SKM-1 (cell line): Measurements from ENCODE around the gene APOL5.

ENCODE experiments used
- DNase-seq: peaks from one replicate; lab custom pipeline; 2025; ENCODE audit not compliant: unreplicated experiment; lab: John Stamatoyannopoulos, UW

APOL5 gene

GRCh38 chr22:35739931-35740380 is 22.3 kb downstream of the APOL5 start:
- no peak for DNase-seq

GRCh38 chr22:35740616-35741015 is 22.9 kb downstream of the APOL5 start:
- DNase-seq, result no peak

- DNase-seq, result no peak
Observed at GRCh38 chr22:35742342-35743100, 24.8 kb downstream of the APOL5 start.

GRCh38 chr22:35743326-35743860 is 25.7 kb downstream of the APOL5 start:
- DNase-seq, result no peak

GRCh38 chr22:35746248-35746647 is 28.6 kb downstream of the APOL5 start:
- no peak for DNase-seq

GRCh38 chr22:35746946-35747703 is 29.5 kb downstream of the APOL5 start:
- no peak for DNase-seq

DNA sequence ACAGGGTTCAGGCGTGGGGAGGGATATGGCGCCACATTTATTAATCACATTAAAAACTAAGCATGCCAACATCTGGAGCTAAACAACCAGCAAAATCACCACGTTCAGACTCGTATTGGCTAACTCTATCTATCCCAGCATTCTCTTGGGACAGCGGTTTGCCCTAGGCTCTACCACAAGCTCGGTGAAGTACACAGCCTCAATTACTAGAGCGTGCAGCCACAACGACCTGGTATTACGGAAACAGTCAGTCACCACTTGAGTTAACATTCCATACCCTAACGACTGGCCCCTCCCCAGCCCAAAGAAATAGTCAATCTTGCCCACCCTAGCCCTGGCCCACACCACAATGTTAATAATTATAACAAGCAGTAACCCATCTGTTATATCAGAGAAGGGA is 32.1 kb downstream of the APOL5 start:
- no peak for DNase-seq

DNA sequence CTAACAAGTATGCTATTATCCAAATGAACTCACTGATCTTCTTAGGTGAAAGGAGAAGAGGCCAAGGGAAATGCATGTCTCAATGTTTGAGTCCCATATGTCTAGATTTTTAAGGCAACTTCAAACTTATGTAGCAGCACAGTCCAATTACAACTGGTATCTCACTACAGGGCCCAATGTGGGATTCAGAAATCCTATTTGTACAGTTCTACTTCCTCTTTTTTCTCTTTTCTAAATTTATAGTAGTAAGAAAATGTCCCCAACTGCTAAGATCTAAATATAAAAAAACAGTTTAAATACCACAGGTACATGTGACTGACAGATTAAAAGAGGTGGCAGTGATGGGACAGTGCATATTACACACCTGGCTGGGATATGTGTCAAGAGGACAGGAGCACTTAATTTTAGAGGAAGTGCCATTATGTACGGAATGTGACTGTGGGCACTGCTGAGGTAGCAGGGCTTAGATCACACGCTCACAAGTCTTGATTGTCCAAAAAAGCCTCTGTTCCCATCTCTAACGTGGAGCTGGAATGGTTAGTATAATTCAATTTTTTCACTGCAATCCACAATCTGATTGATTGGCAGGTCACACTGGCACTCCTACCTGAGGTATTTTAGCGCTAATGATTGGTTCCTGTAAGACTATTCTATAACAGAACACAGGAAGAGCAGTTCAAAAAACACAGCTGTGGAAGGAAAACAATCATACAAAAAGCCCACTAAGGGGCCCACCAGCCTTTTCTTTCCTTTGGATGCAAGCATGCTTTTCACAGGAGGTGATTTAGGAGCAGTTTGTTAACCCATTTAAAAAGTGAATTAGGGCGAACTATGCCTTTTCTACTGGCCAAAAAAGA is 34.6 kb downstream of the APOL5 start:
- DNase-seq, result no peak

DNA sequence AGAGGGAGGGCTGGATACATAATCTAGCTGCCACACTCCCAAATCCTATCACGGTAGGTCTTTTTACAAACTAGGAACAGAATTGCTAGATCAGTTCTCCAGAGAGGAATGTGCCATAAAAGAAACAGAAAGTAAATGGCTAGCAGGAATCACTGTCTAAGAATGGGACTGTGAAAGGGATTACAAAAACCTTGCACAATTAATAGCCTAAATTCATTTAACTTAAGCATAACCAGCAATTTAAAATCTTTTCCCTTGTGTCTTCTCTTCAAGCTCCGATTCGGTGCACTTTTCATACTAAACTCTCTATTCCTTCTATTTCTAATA is 35.2 kb downstream of the APOL5 start:
- DNase-seq, result no peak

- DNase-seq, result no peak
Observed at GRCh38 chr22:35754761-35755160, 37.1 kb downstream of the APOL5 start.

- no peak for DNase-seq
Observed at GRCh38 chr22:35756722-35757121, 39.0 kb downstream of the APOL5 start.

DNA sequence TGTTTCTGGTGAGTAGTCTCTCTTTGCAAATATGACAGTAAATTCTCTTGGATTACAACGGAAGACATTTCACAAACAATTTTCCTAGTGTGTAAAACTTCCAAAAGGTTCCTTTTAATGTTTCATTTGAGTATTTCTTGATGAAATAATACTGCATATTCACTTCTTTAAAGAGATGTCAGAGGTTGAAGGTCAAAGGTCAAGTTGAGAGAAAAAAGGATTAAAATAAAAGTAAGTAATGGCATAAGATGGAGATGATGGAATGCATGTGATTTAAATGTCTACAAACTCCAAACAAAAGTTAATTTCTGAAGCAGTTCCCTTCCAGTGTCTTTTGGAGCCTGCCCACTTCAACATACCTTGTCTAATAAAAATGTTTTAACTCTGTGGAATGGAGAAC is 40.7 kb downstream of the APOL5 start:
- no peak for DNase-seq

GRCh38 chr22:35761037-35761436 is 43.4 kb downstream of the APOL5 start:
- no peak for DNase-seq

- DNase-seq, result no peak
Observed at GRCh38 chr22:35766654-35767580, 49.2 kb downstream of the APOL5 start.

- DNase-seq, result no peak
Observed at GRCh38 chr22:35769974-35770373, 52.3 kb downstream of the APOL5 start.

DNA sequence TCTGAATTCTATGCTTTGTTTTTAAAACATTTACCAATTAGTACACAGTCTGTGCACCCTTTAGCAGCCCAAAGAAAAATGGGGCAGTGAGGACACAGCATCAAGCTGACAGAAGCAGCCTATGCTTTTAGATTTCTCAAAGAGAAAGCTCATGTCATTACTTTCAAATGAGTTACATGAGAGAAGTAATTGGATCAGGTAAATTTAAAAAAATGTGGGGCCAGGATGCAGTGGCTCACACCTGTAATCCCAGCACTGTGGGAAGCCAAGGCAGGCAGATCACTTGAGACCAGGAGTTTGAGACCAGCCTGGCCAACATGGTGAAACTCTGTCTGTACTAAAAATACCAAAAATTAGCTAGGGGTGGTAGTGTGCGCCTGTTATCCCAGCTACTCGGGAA is 57.7 kb downstream of the APOL5 start:
- DNase-seq, result no peak

DNA sequence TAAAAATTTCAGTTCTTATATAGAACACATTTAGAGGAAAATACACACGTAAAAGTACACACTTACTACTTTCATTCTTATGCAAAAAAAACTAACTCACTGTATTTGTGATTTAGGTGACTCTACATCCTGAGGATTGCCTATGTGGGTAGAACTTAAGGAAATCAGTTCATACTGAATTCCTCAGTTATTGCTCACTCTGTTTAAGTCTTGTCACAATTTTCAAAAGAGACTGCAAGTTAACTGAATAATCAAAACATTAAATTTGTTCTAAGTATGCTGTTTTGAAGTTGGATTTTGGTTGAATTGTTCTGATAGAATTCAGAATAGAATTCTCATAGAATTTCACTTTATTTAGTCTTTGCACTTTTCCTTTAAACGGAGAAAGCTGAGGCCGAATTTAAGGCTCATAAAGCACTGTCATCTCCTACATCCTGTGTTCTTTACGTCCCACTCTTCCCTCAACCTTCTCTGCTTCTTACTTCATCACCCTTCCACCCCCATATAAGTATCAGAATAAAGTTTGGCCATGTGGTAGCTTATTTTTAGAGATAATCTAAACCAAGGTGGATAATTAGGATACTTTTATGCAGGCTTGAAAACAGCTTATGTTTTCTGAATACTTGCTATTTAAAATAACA is 59.8 kb downstream of the APOL5 start:
- no peak for DNase-seq
